ENCODE measurements around the gene TNS1.

The TNS1 gene

DNA sequence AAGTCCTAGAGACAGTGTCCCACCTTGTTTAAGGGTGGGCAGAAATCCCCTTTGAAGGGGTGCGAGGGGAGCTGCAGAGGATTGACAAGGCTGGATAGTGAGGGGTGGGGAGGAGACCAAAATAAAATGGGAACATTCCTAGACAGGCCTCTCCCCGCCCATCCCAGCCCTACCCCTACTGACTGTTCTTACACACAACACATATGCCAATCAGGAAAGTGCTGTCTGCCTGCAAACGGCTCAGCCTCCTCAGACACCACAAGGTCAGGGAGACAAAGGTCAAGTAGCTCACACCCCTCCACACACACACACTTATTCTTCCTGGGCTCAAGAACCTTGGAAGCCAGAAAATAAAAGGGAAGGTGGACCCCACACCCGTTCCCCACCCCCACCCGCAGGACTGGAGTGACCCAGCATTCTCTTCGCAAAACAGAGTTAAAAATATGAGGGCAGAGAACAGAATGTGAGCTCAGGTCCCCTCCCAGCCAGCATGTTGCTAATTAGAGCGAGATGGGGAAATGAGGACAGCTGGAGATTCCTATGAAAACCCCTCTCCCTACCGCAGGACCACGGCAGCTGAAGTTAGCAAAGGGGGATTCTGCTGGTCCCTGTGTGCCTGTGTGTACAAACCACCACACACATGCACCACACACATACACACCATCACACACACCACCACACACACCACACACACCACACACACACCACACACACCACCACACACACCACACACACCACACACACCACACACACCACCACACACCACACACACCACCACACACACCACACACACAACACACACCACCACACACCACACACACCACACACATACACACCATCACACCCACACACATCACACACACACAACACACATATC is 197.8 kb downstream of the TNS1 start:
- no peak for DNase-seq

DNA sequence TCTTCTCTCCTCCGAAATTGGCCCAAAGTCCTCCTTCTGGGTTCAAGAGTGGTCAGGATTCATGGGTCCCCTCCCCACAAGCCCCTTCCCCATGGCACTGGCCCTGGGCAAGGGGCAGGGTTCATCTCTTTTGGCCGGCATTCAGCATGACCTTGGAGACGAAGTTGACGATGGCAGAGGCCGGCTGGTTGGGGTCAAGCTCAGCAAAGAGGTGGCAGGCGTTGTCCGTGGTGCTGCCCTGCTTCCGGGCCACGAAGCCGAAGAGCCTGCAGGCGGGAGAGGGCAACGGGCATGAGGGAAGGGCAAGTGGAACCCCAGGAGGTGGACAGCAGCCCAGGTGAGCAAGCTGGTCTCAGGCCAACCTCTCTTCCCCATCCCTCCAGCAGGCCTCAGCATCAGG is 198.5 kb downstream of the TNS1 start:
- no peak for DNase-seq

DNA sequence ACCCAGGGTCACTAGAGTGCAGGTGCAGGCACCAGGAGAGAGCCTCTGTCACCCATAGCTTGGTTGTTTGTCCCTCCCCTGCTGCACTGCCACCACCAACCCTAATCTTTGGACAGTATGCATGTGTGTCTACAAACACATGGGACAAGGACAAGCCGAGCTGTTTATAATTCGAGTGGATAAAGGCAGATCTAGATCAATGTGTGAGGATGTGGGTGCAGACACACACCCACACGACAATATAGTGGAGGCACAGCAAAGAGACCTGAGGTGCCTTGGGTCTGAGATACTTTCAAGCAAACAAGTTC is 199.2 kb downstream of the TNS1 start:
- DNase-seq, result no peak

DNA sequence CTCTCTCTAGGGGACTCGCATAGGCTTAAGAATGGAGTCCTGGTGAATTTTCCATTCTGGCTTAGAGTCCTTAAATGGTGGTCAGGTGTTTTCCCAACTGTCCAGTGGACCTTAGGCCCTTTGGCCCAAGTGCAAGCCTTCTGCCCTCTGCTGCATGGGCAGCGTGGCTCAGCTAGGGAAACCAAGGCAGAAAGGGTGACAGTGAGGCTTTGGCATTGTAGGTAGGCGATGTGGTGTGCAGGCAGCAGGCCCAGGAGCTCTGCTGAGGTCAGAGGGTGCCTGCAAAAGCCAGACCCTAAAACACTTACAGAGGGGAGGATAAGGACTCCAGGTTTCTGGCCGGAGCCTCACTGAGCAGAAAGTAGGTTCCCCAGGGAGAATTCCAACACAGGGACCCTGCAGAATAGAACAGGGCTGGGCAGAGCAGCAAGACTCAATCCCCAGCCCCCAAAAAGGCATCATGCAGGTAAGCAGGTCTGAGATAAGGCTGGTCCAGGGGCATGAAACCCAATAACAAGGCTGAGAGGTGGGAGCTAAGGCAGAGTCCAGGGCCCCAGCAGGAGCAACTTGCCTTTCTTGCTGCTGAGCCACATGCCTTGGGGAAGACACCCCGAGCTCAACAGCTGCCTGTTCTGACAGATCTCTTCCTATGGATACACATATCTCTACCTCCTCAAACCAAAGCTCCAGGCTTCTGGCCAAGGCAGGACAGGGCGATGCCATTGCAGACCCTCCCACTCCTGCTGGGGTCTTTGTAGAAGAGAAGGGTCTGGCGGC is 199.7 kb downstream of the TNS1 start:
- DNase-seq, result no peak

DNA sequence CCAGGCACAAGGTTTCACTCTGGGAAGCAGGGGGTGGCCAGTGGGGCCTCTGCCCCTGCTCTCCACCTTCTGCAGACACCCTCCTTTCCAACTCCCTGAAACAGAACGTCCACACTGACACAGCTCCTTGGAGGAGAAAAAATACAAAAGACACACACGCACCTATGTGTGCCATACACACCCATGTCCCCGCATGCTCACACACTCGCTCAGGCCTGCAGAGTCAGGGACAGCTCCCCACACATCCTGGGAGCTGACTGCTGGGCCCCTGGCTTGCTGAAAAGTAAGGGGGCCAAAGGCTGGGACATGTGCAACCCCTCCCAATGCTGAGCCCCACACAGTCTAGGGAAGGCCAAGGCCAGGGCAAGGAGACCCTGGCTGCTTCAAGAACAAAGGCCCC is 200.5 kb downstream of the TNS1 start:
- DNase-seq, result no peak

DNA sequence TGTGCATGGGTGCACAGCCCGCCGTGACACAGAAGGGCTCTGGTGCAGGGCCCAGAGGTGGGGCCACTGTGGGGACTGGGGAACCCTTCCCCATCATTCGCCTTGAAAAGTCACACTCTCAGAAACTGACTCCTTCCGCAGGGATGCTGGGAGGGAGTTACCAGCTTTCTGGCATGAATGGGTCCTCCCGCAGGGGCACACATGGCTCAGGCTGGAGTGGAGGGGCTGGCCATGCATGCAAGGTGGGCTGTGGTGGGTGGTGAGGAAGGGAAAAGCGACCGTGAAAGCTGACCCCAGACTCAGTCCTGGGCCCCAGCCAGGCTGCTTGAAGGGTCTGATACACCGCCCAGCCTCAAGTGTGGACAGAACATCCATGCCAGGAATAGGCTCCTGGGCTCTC is 201.1 kb downstream of the TNS1 start:
- no peak for DNase-seq

DNA sequence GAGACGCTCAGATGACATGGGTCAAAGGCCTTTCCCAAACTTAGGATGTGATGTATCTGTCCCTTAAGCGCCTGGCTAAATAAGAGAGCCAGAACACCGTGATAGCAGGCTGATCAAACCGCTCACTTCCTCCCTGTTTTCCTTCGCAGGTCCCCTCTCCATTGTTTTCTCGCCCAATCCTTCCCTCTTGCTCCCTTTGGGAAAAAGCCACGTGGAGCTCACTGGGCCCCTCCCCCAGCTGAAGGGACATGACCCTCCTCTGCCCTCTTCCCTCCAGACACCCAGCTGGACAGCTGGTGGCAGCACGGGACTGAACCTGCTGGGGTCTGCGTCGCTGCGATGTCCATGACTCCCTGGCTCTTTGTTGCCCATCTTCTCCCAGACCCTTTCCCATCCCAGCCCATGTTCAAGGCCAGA is 201.7 kb downstream of the TNS1 start:
- no peak for DNase-seq

DNA sequence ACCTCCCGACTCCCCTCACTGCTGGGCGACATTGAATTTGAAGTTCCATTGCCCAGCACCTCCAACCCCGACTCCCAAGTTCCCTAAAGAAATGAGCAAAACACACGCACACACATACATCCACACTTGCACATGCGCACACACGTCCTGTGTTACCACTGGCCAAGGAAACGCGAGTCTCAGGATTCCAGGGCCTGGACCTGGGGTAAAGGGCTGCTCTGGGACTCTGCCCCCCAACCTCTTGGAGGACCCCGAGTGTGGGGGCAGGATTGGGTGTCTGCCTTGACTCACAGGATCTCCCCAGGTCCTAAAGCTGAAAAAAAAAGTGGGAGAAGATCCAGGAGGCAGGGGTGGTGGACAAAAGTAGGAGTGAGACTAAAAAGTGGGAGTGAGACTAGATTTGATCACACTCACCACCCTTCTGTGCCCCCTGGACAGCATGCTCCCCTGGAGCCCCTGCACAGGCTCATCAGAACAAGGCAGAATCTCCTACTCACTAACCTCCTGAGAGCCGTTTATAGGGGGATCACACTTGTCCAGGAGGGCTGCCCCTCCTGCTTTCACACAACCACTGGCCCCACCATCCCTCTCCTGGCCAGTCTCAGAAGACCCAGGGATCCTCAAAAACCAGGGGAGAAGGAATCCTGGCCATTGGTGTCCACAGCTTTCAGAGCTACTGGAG is 202.2 kb downstream of the TNS1 start:
- DNase-seq, result no peak

DNA sequence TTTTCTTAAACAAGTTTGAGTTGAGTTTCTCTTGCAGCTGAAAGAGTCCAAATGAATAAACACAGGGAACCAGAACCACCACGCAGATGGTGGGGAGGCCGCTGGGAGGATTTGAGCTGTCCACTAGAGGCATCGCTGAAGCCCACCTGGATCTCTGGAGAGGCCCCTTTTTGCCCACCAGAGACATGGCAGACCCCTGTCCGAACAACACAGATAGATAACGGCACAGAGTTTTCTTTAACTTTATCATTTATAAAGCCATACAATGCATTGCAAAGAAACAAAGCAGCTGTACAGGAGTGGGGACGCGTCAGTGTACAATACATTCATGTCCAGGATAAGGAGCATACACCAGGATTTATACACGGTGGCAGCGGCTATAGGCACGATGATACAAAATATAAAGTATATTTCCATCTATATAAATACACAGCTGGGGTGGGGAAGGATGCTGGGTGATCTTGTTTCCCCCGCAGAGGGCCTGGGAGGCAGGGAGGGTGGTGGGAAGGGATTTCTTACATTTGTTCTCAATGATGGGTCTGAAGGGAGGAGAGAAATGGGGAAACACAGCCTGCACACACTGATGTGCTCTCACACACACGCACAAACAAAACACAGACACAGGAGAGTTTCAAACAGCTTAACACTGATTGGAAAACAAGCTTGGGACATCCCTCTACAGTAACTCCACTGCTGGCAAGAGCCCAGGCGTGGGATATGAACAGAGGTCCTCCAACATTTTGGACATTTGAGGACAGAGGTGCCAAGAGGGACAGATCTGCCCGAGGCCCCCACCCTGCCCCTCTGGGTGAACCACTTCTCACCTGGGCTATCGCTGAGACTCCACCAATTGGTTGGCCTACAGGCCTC is 203.0 kb downstream of the TNS1 start:
- no peak for DNase-seq

DNA sequence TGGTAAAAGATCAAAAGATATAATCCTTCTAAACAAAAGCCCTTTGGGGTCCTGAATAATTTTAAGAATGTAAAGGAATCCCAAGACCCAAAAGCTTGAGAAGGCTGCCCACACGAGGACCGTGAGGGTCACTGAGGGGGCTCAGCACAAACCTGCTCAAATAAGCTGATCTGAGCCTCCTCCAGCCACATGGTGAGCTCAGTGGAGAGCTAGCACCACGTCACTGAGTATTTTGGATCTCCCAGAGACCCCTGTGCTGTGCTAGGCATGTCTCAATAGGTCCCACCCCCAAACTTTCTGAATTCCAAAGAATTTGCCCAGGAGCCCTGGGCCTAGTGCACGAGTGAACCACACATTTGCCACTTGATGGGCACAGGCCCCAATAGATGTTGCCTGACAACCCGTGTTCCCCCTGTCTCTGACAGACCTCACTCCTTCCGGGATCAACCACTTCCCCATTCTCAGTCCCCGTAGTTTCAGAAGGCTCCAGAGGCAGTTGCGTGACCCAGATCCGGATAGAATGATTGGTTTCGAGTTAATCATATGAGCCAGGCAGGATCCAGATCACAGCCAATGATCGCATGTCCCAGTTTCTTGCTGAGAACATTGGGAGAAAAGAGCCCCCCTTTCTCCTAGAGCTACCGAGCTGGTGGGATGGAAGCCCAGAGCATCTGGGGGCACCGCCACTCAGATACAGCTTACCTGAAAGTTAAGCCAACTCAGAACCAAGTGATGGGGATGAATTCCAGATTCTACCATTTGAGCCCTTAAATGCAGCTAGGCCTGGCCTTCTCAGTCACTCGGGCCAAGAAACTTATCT is 203.8 kb downstream of the TNS1 start:
- DNase-seq, result no peak

DNA sequence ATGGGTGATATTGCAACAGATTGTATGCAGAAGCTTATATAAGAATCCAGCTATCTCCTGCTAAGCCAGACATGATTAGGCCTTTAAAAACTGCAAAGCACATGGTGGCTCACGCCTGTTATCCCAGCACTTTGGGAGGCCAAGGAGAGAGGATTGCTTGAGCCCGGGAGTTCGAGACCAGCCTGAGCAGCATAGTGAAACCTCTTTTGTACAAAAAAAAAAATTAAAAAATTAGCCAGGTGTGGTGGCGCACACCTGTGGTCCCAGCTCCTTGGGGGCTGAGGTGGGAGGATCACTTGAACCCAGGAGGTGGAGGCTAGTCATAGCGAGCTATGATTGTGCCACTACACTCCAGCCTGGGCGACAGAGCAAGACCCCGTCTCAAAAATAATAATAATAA is 204.6 kb downstream of the TNS1 start:
- no peak for DNase-seq

DNA sequence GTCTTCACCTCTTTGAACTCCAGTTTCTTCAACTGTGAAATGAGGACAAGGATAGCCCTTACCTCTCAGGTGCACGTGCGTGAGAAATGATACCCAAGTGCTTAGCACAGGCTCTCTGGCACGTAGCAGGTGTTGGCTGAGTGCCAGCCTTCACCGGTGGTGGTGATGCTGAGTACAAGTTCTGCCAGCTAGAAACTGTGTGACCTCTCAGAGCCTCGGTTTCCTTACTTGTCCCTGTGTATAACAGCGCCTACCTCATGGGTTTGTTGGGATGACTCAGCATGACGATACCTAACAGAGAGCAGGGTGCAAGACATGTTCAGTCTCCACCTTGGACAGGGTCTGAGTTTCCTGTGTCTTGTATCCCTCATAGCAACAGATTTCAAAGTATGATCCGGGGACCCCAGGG is 205.1 kb downstream of the TNS1 start:
- DNase-seq, result no peak

DNA sequence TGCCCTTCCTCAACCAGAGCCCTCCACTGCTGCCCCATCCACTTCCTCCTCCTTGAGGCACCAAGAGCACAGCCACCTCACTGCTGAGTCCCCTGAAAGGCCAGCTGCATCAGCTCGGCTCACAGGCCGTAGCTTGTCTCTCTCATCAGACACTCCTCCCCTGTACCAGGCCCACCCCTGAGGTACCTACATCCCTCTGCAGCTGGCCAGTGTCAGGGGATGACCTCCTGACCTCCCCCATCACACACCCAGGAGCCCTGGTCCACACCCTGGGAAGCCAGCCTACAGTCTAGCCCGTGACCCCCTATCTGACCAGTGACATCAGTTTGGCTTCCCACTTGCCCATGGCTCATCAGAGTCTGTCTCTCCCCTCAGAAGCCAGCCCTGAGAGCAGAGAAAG is 205.6 kb downstream of the TNS1 start:
- DNase-seq, result no peak

DNA sequence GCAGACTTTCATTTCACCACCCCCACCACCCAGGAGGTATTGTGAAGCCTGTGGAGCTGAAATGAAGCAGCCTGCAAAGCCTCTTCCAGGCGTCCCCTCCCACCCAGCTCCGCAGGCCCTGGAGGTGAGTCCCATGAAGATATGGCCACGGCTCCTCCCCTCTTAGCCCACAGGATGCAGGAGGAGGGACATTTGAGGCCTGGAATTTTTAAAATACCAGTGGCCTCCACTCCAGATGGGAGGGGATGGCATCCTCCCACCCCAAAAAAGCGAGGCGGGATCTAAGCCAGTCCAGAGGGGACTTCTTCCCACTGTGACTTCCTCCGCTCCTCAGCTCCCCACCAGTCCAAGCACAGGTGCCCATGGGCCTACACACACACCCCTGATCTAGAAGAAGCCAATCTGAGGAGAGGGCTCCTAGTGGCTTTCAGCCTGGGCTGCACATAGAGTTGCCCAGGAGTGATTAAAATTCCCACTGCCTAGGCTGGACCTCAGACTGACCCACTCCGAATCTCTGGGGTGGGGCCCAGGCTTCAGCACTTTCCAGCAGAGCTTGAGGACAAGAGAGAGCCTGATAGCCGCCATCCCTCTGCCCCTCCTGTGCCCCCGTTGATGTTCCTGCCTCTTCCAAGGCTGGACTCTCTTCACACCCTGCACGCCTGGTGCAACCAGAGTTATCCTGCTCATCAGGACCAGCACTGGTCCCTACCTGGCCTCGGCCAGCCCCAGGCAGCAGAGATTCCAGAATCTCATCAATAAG is 206.9 kb downstream of the TNS1 start:
- DNase-seq, result no peak

DNA sequence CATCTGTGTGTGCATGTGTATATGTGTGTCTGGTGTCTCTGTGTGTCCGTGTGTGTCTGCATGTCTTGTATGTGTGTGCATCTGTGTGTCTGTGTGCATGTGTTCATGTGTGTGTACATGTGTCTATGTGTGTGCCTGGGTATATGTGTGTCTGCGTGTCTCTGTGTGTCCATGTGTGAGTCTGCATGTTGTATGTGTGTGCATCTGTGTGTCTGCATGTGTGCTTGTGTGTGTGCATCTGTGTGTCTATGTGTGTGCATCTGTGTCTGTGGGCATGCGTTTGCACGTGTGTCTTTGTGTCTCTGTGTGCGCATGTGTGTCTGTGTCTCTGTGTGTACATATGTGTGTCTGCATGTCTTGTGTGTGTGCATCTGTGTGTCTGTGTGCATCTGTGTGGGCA is 207.7 kb downstream of the TNS1 start:
- DNase-seq, result no peak

DNA sequence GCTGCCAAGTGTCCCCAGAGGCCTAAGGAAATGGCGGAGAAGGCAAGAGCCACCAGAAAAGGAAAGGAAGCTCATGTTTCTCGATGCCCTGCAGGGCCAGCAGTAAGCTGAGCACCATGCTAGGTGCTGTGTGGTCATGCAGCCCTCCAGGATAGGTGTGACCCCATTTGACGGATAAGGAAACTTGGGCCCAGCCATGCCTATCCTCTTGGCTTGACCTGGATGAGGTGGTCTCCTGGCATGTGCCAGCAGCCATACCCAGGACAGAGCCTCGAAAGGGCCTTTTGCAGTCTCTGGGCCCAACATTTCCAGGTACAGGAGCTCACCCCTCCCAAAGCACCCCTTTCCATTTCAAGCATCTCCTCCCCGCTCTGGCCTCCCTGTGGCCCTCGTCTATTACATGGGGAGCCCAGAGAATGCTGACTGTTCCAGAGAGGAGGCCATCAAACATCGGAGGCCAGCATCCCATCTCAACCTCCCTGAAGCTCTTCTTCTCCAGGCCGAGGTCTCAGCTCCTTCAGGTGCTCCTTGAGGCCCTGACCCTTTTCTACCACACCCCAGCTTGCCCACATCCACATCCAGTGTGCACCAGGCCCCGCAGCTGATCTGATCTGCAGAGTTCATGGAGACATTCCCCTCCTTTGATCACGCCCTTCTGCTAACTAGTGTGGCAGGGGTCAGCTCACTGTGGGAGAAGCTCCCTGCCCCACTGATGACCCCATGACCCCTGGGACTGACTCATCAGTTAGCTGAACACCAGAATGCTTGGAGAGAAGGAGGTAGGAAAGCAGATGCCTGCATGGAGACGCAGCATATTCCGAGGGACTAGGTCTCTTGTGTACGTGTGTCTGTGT is 208.4 kb downstream of the TNS1 start:
- DNase-seq, result no peak

DNA sequence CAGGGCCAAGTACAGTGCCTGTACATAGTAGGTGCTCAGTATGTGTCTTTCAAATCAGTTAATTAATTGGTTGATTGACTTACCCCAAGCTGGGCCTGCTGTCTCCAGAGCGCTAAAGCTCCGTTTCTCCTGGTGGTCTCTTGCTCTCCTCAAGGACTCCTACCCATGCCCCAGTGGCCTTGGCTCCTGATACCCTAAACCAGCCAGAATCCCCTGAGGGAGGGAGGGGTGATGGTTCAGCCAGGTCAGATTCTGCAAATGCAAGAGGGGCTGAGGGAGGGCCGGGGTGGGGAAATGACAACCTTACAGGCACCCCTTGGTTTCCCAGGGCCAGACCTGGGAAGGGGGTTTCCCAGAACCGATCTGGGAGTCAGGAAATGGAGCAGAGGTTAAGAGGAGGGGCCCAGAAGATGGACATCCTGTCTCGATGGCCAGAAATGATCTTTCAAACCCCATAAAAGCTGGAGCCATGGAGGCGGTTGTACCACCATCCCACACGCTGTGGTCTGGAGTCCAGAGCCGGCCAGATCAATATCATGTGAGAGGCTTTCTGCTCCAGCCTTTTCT is 209.1 kb downstream of the TNS1 start:
- no peak for DNase-seq

DNA sequence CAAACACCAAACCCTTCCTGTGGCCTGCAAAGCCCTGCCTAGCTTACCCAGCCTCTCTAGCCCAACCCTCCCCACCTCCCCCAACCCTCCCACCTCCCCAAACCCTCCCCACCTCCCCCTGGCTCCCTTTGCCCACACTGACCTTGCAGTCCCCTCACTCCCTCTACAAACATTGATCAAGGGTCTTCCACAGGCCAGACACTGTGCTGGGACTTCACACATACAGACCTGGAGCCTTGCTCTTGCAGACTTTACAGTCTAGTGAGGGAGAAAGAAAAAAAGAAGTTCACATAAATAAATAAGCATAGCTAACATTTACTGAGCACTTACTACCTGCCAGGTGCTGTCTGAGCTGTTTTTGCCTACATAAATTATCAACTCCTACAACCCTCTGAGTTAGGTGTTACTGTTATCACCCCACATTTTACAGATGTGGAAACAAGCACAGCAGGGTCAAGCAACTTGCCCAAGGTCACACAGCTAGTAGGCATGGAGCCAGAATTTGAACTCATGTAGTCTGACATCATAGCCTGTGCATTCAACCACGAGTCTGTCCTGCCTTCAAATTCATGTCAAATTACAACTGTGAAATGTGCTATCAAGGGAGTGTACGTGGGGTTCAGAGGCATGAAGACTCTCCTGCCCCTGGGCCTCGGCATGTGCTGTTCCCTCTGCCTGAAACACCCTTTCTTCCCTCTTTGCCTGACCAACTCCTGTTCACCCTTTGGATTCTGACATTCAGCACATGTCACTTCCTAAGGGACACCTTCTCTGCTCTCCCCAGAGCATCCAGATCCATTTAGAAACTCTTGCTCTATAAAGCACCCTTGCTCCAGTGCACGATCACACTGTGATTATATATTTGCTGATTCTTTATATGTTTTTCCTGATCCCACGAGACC is 209.9 kb downstream of the TNS1 start:
- no peak for DNase-seq

DNA sequence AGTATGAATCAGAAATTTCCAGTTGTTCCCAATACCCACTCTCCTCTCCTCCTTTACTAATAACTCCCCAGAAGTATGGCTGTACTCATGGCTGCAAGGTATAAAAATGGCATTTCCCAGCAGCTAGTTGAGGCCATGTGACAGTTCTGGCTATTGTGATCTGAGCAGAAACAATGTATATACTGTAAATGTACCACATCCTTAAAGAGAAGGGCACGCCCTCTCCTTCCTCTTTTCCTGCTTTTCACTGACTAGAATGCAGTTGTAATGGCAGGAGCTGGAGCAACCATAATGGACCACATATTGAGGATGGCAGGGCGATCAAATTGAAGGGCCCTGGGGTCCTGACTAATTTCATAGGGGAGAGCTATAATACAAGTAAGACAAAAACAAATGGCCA is 211.2 kb downstream of the TNS1 start:
- DNase-seq, result no peak

Measured in CD4-positive, alpha-beta T cell treated with Interleukin-17A for 4 hours (primary cell).